Panc1 (cell line): Measurements from ENCODE around the gene LENG8. TPM values are rescaled to one million over a fixed set of nuclear protein-coding genes. Genes with fewer than 3 reads are reported as not detected.

Experiments used
- ATAC-seq: fragments of 200-7000 bp; cut with Tn5 transposase; 2 replicates; pipeline ENCODE4 v1.9.1; 2020; ENCODE audit warnings: mild to moderate bottlenecking, moderate library complexity
- BruUV-seq: library from RNA; stranded (reverse); fragments of 400-500 nt; replicated peaks from 2 replicates; lab custom pipeline; 2021; lab: Mats Ljungman, UMichigan
- CTCF ChIA-PET: fragments of 300-600 bp; sonication (Branson Sonifier 250); formaldehyde crosslinking; loops from one replicate; lab custom pipeline; 2022; ENCODE audit warnings: antibody characterized with exemption; lab: Charles Lee
- POLR2A ChIA-PET: fragments of 300-600 bp; sonication (Branson Sonifier 250); formaldehyde crosslinking; loops from one replicate; lab custom pipeline; 2022; ENCODE audit warnings: antibody characterized with exemption; lab: Charles Lee
- DNase-seq: peaks from one replicate; pipeline ENCODE4 v3.0.0-alpha.2; 2010; ENCODE audit warnings: low read depth, low spot score
- H3K27ac ChIP-seq: 2 replicates; pipeline ENCODE4 v1.5.1; 2011; ENCODE audit warnings: mild to moderate bottlenecking, low read length, inconsistent platforms
- H3K27me3 ChIP-seq: fragments of 200-500 bp; sonication (Bioruptor generic); 2 replicates; pipeline ENCODE4 v1.6.0; 2014; ENCODE audit warnings: low read length, inconsistent platforms; ENCODE audit not compliant: control insufficient read depth, insufficient read depth
- H3K36me3 ChIP-seq: fragments of 200-500 bp; sonication (Bioruptor generic); 2 replicates; pipeline ENCODE4 v1.5.1; 2014; ENCODE audit warnings: inconsistent platforms, mild to moderate bottlenecking, low read length, moderate library complexity; ENCODE audit not compliant: control insufficient read depth, insufficient read depth
- H3K4me1 ChIP-seq: 2 replicates; pipeline ENCODE4 v1.5.1; 2011; ENCODE audit warnings: inconsistent platforms, mild to moderate bottlenecking, low read length, moderate library complexity; ENCODE audit not compliant: control insufficient read depth, insufficient read depth
- H3K4me3 ChIP-seq, 2 experiments: 2 replicates each; pipeline ENCODE4 v1.5.1; 2011 to 2012; ENCODE audit warnings: low read depth in 2 of 2, low read length in 2 of 2, mild to moderate bottlenecking in 2 of 2, inconsistent platforms in 1 of 2, moderate library complexity in 1 of 2
- H3K9me3 ChIP-seq: fragments of 200-500 bp; sonication (Bioruptor generic); 2 replicates; pipeline ENCODE4 v1.5.1; 2014; ENCODE audit warnings: low read depth, mild to moderate bottlenecking, inconsistent platforms, low read length, moderate library complexity; ENCODE audit not compliant: control insufficient read depth, insufficient read depth
- CTCF ChIP-seq: fragments of 450-650 bp; IDR thresholded peaks from 2 replicates; pipeline ENCODE4 v1.5.1; 2017; ENCODE audit warnings: mild to moderate bottlenecking
- POLR2AphosphoS5 ChIP-seq: IDR thresholded peaks from 2 replicates; pipeline ENCODE4 v1.6.1; 2012; ENCODE audit warnings: mild to moderate bottlenecking, low read depth, low read length, moderate library complexity
- REST ChIP-seq, 2 experiments: IDR thresholded peaks; 2 replicates each; pipeline ENCODE4 v1.6.1; 2011 to 2012; ENCODE audit warnings: low read depth in 2 of 2, control low read depth in 1 of 2, low read length in 1 of 2, mild to moderate bottlenecking in 1 of 2, moderate library complexity in 1 of 2; ENCODE audit not compliant: insufficient read depth in 1 of 2
- SIN3A ChIP-seq: IDR thresholded peaks from 2 replicates; pipeline ENCODE4 v1.6.1; 2012; ENCODE audit warnings: low read depth, mild to moderate bottlenecking, low read length, moderate library complexity, borderline replicate concordance; ENCODE audit not compliant: insufficient read depth
- TCF7L2 ChIP-seq: IDR thresholded peaks from 2 replicates; pipeline ENCODE4 v1.6.1; 2011; ENCODE audit warnings: mild to moderate bottlenecking, low read depth, low read length, inconsistent platforms
- in situ Hi-C: cut with HindIII; loops from 2 replicates; pipeline ENCODE4 v1.10.0; 2016; ENCODE audit warnings: low sequenced_read_pairs, low pct_unique_long_range_greater_than_20kb
- intact Hi-C: fragments of 100-400 bp; cut with micrococcal nuclease; formaldehyde crosslinking; loops from one replicate; pipeline ENCODE4 v1.10.0; 2022; ENCODE audit not compliant: unreplicated experiment
- total RNA-seq: library from RNA; stranded (reverse); gene quantifications from one replicate; pipeline ENCODE4 v1.2.1, GENCODE V29; 2021; ENCODE audit not compliant: unreplicated experiment

The LENG8 gene
- total RNA-seq, 1 experiment from 2014 or later, result 268 TPM

- intact Hi-C loops, result no loop called here
- POLR2A ChIA-PET, result interaction anchor here (0.6 kb wide), 1 partner anchor 21 kb away, joined by 4 read pairs; no protein-coding TSS in a partner anchor
- ATAC-seq, result no peak
- in situ Hi-C loops, result no loop called here
- BruUV-seq, result no TSS peak
- CTCF ChIA-PET, result no interaction called here
- no peak for DNase-seq
- H3K9me3 ChIP-seq, result no peaks in the 10 kb centered on the region
- H3K36me3 ChIP-seq, result no peaks in the 10 kb centered on the region
- no peak overlapping the region for H3K27ac ChIP-seq
- peaks cover 20% of the 10 kb centered on the region for H3K4me1 ChIP-seq
- H3K4me3 ChIP-seq, result no peak overlapping the region
- TF ChIP-seq TCF7L2 (no peak), POLR2AphosphoS5 (no peak), SIN3A (no peak), CTCF (no peak), REST (IDR thresholded peaks at IDR 0.05; ENCODE audit: insufficient read depth in 1 of 2, low read depth in 2 of 2, low read length in 1 of 2) (no peak)
- H3K27me3 ChIP-seq, result no peaks in the 10 kb centered on the region
Observed at GRCh38 chr19:54432144-54432738, 16.8 kb upstream of the LENG8 start.

GRCh38 chr19:54433697-54434096 is 15.3 kb upstream of the LENG8 start:
- ChIA-PET CTCF (interaction anchor here (0.7 kb wide), 1 partner anchor 14 kb away, joined by 6 read pairs; no protein-coding TSS in a partner anchor), POLR2A (interaction anchor here (0.6 to 0.7 kb wide), 2 partner anchors 15 to 315 kb away, joined by 3 read pairs; no protein-coding TSS in a partner anchor)
- H3K9me3 ChIP-seq, result no peaks in the 10 kb centered on the region
- TF ChIP-seq TCF7L2 (no peak), CTCF (no peak), SIN3A (no peak), POLR2AphosphoS5 (no peak), REST (IDR thresholded peaks at IDR 0.05; ENCODE audit: insufficient read depth in 1 of 2, low read depth in 2 of 2, low read length in 1 of 2) (no peak)
- no peak overlapping the region for H3K27ac ChIP-seq
- H3K27me3 ChIP-seq, result no peaks in the 10 kb centered on the region
- H3K36me3 ChIP-seq, result no peaks in the 10 kb centered on the region
- ATAC-seq (no peak), DNase-seq (no peak)
- H3K4me3 ChIP-seq, result no peak overlapping the region
- intact Hi-C loops (no loop called here), in situ Hi-C loops (no loop called here)
- peaks cover 20% of the 10 kb centered on the region for H3K4me1 ChIP-seq
- no TSS peak for BruUV-seq
